Loucy (cell line): ENCODE data around the gene PHEX.

Source experiments
- EZH2phosphoT487 ChIP-seq: fragments of 200-600 bp; IDR thresholded peaks from 2 replicates; pipeline ENCODE4 v1.6.1; 2018; ENCODE audit warnings: antibody characterized with exemption, mild to moderate bottlenecking, moderate library complexity, borderline replicate concordance
- TF ChIP-seq, protein P1 (sequence below): fragments of 200-600 bp; sonication (generic); conservative IDR thresholded peaks from 2 replicates; pipeline ENCODE4 v1.5.1; 2014; ENCODE audit warnings: mild to moderate bottlenecking, antibody characterized with exemption, low read length

DNA sequence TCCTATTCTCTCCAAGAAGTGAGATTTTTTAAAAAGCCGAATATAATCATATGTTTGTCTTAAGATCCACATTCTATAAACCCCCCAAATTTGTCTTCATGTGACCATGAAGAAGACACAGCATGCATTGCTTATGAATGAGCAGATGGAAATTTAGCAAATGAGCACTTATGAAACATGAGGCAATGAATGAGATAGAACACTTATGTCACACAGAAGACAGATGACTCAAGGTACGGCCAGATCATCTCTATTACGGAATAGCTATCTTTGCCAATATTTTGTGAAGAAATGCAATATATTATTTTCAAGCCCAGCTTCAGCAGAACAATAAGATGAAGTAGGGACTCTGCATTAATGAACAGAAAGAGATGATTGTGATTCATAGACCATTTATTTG, 21.4 kb downstream of the PHEX start:
- TF ChIP-seq, protein P1, sequence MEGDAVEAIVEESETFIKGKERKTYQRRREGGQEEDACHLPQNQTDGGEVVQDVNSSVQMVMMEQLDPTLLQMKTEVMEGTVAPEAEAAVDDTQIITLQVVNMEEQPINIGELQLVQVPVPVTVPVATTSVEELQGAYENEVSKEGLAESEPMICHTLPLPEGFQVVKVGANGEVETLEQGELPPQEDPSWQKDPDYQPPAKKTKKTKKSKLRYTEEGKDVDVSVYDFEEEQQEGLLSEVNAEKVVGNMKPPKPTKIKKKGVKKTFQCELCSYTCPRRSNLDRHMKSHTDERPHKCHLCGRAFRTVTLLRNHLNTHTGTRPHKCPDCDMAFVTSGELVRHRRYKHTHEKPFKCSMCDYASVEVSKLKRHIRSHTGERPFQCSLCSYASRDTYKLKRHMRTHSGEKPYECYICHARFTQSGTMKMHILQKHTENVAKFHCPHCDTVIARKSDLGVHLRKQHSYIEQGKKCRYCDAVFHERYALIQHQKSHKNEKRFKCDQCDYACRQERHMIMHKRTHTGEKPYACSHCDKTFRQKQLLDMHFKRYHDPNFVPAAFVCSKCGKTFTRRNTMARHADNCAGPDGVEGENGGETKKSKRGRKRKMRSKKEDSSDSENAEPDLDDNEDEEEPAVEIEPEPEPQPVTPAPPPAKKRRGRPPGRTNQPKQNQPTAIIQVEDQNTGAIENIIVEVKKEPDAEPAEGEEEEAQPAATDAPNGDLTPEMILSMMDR = no peak
- TF ChIP-seq EZH2phosphoT487 = no peak
